ENCODE results near the gene INSL3. TPM values are rescaled to one million over a fixed set of nuclear protein-coding genes. Genes with fewer than 3 reads are reported as not detected.

The INSL3 gene, protein sequence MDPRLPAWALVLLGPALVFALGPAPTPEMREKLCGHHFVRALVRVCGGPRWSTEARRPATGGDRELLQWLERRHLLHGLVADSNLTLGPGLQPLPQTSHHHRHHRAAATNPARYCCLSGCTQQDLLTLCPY
- 1 to 10 TPM in 2 of 6 donors, under 1 TPM in 3, not detected in 1; 0.49 to 1.8 (median 0.89) TPM for polyA plus RNA-seq (ENCODE audit: low read depth in 6 of 6)

DNA sequence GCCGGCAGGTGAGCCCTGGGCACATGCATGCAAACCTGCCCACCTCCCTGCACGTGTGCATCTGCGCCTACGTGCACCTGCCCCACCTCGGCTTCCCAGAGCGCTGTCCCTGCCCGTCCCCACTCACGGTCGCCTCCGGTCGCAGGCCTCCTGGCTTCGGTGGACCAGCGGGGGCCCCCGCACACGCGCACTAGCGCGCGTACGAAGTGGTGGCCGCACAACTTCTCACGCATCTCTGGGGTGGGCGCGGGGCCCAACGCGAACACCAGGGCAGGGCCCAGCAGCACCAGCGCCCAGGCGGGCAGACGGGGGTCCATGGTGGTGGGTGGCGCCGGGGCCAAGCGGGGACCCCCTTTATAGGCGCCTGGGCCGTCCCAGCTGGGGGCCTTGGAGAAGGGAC, at the start of gene INSL3:
INSL3 (minus strand) TSS at position 330 of the 400 bp plus-strand sequence; CDS start at position 317, 13 bp downstream.
- no peak for DNase-seq

DNA sequence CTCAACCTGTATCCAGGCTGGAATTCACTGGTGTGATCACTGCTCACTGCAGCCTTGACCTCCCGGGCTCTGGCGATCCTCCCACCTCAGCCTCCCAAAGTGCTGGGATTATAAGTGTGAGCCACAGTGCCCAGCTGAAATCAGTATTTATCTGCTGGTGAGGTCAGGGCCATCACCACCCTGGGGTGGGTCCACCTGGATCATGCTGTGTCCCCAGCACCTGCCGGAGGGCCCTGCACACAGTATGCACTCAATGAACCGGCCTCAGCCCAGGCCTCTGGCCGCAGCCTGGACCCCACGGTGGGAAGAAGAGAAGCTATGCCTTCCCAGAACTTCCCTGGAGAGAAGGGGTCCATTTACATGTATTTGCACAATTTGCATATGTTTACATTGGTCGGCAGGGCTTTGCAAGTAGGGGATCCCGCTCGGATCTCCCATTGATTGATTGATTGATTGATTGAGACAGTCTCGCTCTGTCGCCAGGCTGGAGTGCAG, 47.8 kb upstream of the INSL3 start:
- H3K27me3 Mint-ChIP-seq: peaks cover 0 to 22% (median 7%) of the 10 kb centered on the region in 3 donors
- H3K27ac Mint-ChIP-seq: no peak overlapping the region
- no peaks in the 10 kb centered on the region for H3K36me3 Mint-ChIP-seq
- H3K4me1 Mint-ChIP-seq: peaks cover 14 to 35% (median 24%) of the 10 kb centered on the region in 3 donors
- DNase-seq: no peak
- ATAC-seq (ENCODE audit: low read depth in 2 of 2): no peak
- H3K9me3 Mint-ChIP-seq: no peaks in the 10 kb centered on the region
- H3K4me3 Mint-ChIP-seq: peak overlapping the region in 1 of 8 donors; percentile 15

More for the DNA sequence above, at the start of gene INSL3:
- Mint-ChIP-seq H3K4me3 (no peak within 1 kb of the TSS), H3K27me3 (no peaks in the 10 kb centered on the region), H3K27ac (no peak within 1 kb of the TSS), H3K36me3 (peaks cover 0 to 7% of the 10 kb centered on the region in 2 donors), H3K4me1 (peaks cover 0 to 5% (median 3%) of the 10 kb centered on the region in 3 donors), H3K9me3 (no peaks in the 10 kb centered on the region)
- ATAC-seq (ENCODE audit: low read depth in 2 of 2): no peak

DNA sequence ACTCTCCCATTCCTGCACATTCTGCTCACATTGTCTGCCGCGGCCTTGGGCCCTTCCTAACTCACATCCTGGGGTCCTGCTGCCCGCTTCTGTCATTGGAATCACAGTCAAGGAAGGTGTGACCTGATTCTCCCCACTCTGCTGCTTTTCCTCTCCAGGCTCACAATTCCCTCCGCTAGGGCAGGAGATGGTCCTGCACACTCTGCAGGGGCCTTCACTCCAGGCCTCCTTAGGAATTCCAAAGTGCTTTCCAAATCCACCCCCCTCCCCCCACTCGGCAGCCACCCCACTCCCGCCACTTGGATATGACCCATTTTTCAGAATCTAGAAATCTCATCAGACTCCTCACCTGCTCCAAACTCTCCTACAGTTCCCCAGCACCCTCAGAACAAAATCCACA, 47.4 kb upstream of the INSL3 start:
- no peaks in the 10 kb centered on the region for H3K36me3 Mint-ChIP-seq

DNA sequence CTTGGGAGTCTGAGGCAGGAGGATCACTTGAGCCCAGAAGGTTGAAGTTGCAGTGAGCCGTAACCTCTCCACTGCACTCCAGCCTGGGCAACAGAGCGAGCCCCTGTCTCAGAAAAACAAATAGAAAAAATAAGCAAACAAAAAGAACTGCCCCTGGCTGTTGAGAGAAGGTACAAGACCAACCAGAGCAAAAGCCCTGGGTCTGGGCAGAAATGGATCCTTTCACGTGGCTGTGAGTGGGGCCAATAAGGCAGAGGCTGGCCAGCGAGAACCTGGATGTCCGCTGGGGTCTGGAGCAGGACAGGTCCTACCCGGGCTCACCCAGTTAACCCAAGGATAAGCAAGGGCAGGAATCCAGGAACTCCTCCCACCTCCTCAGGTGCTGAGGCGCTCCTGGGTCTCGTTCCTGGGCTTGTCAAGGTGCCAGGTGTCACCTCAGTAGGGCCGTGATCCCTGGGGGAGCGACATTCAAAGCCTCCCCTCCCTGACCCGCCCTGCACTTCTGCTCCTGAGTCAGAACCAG, 45.7 kb upstream of the INSL3 start:
- Mint-ChIP-seq H3K36me3 (peaks cover 0 to 7% of the 10 kb centered on the region in 2 donors), H3K27ac (no peak overlapping the region), H3K27me3 (peaks cover 0 to 16% (median 6%) of the 10 kb centered on the region in 3 donors), H3K4me1 (peaks cover 13 to 29% (median 28%) of the 10 kb centered on the region in 3 donors), H3K9me3 (no peaks in the 10 kb centered on the region), H3K4me3 (peak overlapping the region in 1 of 8 donors; percentile 12)
- ATAC-seq (ENCODE audit: low read depth in 2 of 2) (no peak), DNase-seq (no peak)

More for the DNA sequence above, 47.4 kb upstream of the INSL3 start:
- DNase-seq (no peak), ATAC-seq (ENCODE audit: low read depth in 2 of 2) (no peak)
- H3K27ac Mint-ChIP-seq: no peak overlapping the region
- H3K4me3 Mint-ChIP-seq: peak overlapping the region in 1 of 8 donors; percentile 15
- peaks cover 15 to 30% (median 22%) of the 10 kb centered on the region in 3 donors for H3K4me1 Mint-ChIP-seq
- peaks cover 0 to 22% (median 7%) of the 10 kb centered on the region in 3 donors for H3K27me3 Mint-ChIP-seq
- no peaks in the 10 kb centered on the region for H3K9me3 Mint-ChIP-seq

DNA sequence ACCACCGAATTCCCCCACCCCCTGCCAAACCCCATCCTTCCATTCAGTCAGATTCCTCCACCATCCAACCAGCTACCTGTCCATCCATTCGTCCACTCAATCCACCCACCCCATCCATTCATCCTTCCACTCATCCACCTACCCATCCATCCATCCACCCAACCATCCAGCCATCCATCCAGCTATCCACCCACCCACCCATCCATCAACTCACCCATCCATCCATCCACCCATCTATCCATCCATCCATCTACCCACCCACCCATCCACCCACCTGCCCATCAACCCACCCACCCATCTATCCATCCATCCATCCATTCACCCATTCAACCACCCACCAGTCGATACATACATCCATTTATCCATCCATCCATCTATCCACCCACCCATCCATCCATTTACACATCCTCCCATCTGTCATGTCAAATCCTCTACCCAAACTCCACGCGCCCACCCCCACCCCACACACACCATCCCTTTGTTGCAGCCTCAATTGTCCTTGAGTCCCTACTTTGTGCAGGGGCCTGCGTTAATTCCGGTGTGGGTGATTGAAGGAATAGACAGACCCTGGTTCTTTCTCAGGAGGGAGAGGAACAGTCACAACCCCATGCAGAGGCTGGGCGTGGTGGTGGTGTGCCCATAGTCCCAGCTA, 45.1 kb upstream of the INSL3 start:
- H3K9me3 Mint-ChIP-seq: no peaks in the 10 kb centered on the region
- peak overlapping the region in 1 of 8 donors; percentile 12 for H3K4me3 Mint-ChIP-seq
- DNase-seq (no peak), ATAC-seq (ENCODE audit: low read depth in 2 of 2) (no peak)
- H3K4me1 Mint-ChIP-seq: peaks cover 14 to 32% (median 28%) of the 10 kb centered on the region in 3 donors
- peaks cover 0 to 11% (median under 1%) of the 10 kb centered on the region in 3 donors for H3K27me3 Mint-ChIP-seq
- H3K27ac Mint-ChIP-seq: peak overlapping the region in 1 of 6 donors; percentile 19
- peaks cover 0 to 7% of the 10 kb centered on the region in 2 donors for H3K36me3 Mint-ChIP-seq

DNA sequence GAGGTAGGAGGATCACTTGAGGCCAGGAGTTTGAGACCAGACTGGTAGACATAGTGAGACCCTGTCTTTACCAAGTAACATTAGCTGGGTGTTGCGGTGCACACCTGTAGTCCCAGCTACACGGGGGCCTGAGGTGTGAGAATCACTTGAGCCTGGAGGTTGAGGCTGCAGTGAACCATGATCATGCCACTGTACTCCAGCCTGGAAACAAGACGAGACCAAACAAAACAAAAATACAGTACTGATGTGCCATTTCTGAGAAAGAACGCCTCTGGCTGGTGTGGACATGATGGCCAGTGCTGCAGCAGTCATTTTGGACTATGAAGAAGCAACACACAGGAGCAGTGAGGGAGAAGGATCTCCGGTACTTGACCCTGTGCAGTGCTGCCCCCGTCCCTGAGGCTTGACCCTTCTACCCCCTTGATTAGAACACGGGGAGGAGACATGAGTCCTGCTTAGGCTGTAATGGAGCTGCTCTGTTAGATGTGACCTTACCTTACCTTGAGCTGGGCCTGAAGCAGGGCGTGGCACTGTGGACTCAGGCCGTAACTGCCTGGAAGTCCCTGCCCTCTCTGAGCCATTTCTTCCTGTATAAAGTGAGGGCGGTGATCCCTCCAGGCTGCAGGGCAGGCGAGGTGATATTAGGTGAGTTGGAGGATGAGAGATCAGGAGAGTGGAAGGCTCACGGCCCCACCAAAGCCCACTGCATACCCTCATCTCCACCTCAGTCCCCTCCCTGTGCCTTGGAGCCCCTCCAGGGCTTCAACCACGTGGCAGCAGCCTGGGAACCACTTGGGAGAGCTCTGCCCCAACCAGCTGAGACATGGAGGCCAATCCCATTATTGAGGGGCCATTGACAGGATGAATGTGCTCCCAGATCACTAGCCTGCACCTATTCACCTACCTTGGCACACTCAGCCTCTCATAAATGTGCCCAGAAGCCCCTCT, 44.3 kb upstream of the INSL3 start:
- H3K9me3 Mint-ChIP-seq: no peaks in the 10 kb centered on the region
- H3K36me3 Mint-ChIP-seq: peaks cover 0 to 7% of the 10 kb centered on the region in 2 donors
- DNase-seq (no peak), ATAC-seq (ENCODE audit: low read depth in 2 of 2) (no peak)
- H3K27me3 Mint-ChIP-seq: peaks cover 0 to 5% (median 0%) of the 10 kb centered on the region in 3 donors
- peaks cover 22 to 36% (median 36%) of the 10 kb centered on the region in 3 donors for H3K4me1 Mint-ChIP-seq
- H3K27ac Mint-ChIP-seq: peak overlapping the region in 5 of 6 donors; percentile 56 to 86 (median 82)
- H3K4me3 Mint-ChIP-seq: peak overlapping the region in 1 of 8 donors; percentile 64

DNA sequence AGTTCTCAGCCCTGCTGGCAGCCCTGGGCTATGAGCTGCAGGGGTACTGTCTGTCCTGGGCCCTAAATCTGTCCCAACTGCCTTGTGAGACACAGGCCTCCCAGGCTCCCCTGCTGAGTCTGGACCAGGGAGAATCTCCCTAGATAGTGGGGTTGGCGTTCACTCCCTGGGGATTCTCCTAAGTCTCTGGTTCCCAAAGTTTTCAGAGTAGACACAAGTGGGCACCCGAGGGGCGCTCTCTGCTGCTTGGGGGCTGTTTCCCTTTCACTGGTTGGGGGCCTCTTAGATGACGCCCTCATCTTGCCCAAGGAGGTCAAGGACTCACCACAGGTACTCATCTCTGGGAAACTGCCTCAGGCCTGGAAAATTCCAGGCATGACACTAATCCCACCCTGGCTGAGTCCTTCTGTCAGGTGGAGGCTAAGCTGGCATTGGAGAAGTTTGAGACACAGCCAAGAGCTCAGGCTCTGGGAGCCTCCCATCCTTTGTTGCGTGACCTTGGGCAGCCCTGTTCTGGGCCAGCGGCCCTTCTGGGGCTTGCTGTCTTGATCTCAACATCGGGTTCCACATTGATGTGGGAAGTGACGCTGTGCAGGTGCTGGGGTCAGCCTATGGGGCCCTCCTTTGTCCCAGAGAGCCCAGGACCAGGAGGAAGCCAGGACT, 42.3 kb upstream of the INSL3 start:
- ATAC-seq (ENCODE audit: low read depth in 2 of 2) (no peak), DNase-seq (no peak)
- peak overlapping the region; percentile 21 to 96 (median 70) for H3K27ac Mint-ChIP-seq
- H3K36me3 Mint-ChIP-seq: peaks cover 0 to 14% of the 10 kb centered on the region in 2 donors
- peaks cover 37 to 52% (median 52%) of the 10 kb centered on the region in 3 donors for H3K4me1 Mint-ChIP-seq
- H3K9me3 Mint-ChIP-seq: no peaks in the 10 kb centered on the region
- no peaks in the 10 kb centered on the region for H3K27me3 Mint-ChIP-seq
- peak overlapping the region in 7 of 8 donors; percentile 9 to 95 (median 30) for H3K4me3 Mint-ChIP-seq

DNA sequence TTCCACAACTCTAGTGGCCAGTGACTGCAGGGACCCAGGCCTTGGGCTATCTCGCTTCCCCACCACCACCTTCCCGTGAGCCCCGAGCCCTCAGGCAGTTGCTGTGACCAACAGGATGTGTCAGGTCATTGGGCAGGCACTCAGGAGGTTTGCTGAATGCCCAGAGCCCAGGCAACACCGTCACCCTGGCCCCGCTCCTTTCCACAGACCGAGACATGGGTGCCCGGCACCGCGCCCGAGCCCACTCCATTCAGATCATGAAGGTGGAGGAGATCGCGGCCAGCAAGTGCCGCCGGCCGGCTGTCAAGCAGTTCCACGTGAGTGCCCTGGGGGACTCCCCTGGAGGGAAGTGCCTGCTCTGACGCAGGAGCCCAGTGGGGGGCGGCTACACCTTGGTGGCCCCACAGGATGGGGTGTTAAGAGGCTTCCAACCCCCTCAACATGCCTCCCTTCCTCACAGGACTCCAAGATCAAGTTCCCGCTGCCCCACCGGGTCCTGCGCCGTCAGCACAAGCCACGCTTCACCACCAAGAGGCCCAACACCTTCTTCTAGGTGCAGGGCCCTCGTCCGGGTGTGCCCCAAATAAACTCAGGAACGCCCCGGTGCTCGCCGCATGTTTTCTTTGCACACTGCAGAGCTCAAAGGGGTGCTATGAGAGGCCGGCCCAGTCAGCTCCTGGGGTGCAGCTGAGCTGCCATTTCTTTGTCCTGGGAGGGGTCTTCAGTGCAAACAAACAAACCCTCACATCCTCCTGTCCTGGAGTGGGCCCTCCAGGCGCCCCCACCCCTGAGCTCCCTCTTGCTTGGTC, 41.6 kb upstream of the INSL3 start:
- DNase-seq (peak; percentile 62), ATAC-seq (ENCODE audit: low read depth in 2 of 2) (peak; percentile 8 to 17)
- H3K9me3 Mint-ChIP-seq: no peaks in the 10 kb centered on the region
- H3K4me3 Mint-ChIP-seq: peak overlapping the region; percentile 58 to 100 (median 80)
- peaks cover 0 to 14% of the 10 kb centered on the region in 2 donors for H3K36me3 Mint-ChIP-seq
- no peaks in the 10 kb centered on the region for H3K27me3 Mint-ChIP-seq
- H3K27ac Mint-ChIP-seq: peak overlapping the region; percentile 60 to 96 (median 90)
- peaks cover 37 to 52% (median 52%) of the 10 kb centered on the region in 3 donors for H3K4me1 Mint-ChIP-seq

DNA sequence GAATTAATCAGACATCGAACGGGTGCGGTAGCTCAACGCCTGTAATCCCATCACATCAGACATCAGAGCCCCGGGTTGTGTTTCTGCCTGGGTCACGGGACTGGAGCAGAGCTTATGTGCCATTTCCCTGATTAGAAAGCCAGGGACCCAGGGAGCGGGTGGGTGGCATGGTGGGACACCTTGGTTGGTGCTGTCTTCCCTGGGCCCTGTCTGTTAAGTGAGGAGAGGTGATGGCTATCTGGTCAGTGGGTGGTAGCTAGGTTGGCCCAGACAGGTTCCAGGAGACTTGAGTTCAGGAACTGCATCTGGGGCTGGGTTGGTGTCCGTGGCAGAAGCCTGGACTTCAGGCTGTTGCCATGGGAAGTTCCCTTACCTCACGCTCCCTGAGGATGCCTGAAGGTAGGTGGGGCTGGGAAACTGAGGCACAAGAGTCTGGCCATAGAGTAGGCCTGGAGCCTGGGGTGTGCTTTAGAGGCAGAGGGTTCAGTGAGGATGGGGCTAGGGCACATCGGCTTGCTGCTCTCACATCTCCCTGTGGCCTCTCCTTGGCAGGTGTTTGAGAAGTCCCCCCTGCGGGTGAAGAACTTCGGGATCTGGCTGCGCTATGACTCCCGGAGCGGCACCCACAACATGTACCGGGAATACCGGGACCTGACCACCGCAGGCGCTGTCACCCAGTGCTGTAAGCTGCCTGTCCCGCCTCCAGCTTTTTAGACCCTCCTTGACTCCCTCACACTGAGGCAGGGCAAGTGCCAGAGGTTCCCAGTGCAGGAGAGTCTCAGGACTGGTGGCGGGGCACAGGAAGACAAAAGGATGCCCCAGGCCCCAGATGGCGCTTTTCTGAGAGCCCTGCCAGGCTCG, 40.5 kb upstream of the INSL3 start:
- H3K27me3 Mint-ChIP-seq: no peaks in the 10 kb centered on the region
- peaks cover 37 to 52% (median 52%) of the 10 kb centered on the region in 3 donors for H3K4me1 Mint-ChIP-seq
- ATAC-seq (ENCODE audit: low read depth in 2 of 2): no peak
- H3K36me3 Mint-ChIP-seq: peaks cover 0 to 14% of the 10 kb centered on the region in 2 donors
- peak overlapping the region; percentile 33 to 96 (median 92) for H3K27ac Mint-ChIP-seq
- peak overlapping the region; percentile 95 to 100 (median 99) for H3K4me3 Mint-ChIP-seq
- H3K9me3 Mint-ChIP-seq: no peaks in the 10 kb centered on the region
- DNase-seq: no peak

DNA sequence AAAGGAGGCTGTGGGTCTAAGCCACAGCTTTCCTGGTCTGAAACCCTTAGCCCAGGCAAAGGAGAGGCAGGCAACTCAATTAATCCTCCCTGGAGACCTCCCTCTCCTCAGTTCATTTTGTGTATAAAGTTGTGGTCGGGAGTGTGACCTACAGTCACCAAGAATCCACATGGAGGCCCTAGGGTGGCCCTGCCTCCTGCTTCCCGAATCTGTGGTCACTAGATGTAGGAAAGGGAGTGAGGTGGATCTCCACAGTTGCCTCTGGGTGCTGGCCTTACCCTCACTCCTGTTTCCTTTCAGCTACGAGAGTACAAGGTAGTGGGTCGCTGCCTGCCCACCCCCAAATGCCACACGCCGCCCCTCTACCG, 39.7 kb upstream of the INSL3 start:
- peaks cover 0 to 14% of the 10 kb centered on the region in 2 donors for H3K36me3 Mint-ChIP-seq
- peak overlapping the region; percentile 80 to 96 (median 92) for H3K27ac Mint-ChIP-seq
- ATAC-seq (ENCODE audit: low read depth in 2 of 2) (no peak), DNase-seq (no peak)
- H3K4me3 Mint-ChIP-seq: peak overlapping the region; percentile 95 to 100 (median 99)
- peaks cover 33 to 50% (median 48%) of the 10 kb centered on the region in 3 donors for H3K4me1 Mint-ChIP-seq
- H3K9me3 Mint-ChIP-seq: no peaks in the 10 kb centered on the region
- H3K27me3 Mint-ChIP-seq: no peaks in the 10 kb centered on the region

Data from naive B cell (primary cell).